ENCODE results near the gene ACSL5. TPM values are rescaled to one million over a fixed set of nuclear protein-coding genes. Genes with fewer than 3 reads are reported as not detected.

Gene ACSL5
- total and polyA plus RNA-seq, 2 experiments from 2014 or later = not detected

DNA sequence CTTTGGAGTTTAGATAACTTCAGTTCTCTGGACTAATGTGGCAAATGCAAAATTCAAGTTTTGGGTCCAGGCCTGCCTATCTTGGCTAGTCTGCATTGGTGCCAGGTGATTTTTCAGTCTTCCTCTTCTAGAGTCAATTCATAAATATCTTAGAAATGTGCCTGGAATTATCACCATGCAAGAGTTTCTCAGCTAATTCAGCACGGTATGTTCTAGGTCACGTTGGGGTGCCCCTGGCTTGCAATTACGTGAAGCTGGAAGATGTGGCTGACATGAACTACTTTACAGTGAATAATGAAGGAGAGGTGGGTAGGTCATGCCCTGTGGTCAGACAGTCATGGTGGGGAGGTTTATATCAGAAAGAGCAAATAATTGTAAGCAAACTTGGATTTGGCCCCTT lies 47.8 kb downstream of the ACSL5 start:
- Mint-ChIP-seq H3K27me3 (ENCODE audit: insufficient read depth, low read depth, poor library complexity) (peaks cover 2% of the 10 kb centered on the region), H3K4me3 (no peak overlapping the region), H3K36me3 (ENCODE audit: low read depth) (no peaks in the 10 kb centered on the region), H3K9me3 (no peaks in the 10 kb centered on the region), H3K27ac (no peak overlapping the region), H3K4me1 (no peaks in the 10 kb centered on the region)
- no peak overlapping the region for H3K27ac ChIP-seq (ENCODE audit: low read depth)
- H3K27me3 ChIP-seq (ENCODE audit: insufficient read depth) = no peaks in the 10 kb centered on the region
- H3K4me1 ChIP-seq (ENCODE audit: insufficient read depth) = no peaks in the 10 kb centered on the region
- H3K79me2 ChIP-seq (replicated peaks; ENCODE audit: insufficient read depth) = no peaks in the 10 kb centered on the region
- TF ChIP-seq JUNB (IDR thresholded peaks at IDR 0.05; ENCODE audit: unreplicated experiment) = no peak
- no peak for TF ChIP-seq REST (IDR thresholded peaks at IDR 0.05; ENCODE audit: unreplicated experiment)
- TF ChIP-seq STAT1 (IDR thresholded peaks at IDR 0.05; ENCODE audit: unreplicated experiment) = no peak
- TF ChIP-seq NANOG (IDR thresholded peaks at IDR 0.05; ENCODE audit: borderline replicate concordance) = no peak
- TF ChIP-seq EZH2phosphoT487 (IDR thresholded peaks at IDR 0.05; ENCODE audit: unreplicated experiment) = no peak
- TF ChIP-seq CREB1 (CRISPR knock-in tag; IDR thresholded peaks at IDR 0.05; ENCODE audit: low read depth) = no peak
- no peak for TF ChIP-seq EZH2 (IDR thresholded peaks at IDR 0.05; ENCODE audit: low read depth, unreplicated experiment)
- TF ChIP-seq, protein P1, sequence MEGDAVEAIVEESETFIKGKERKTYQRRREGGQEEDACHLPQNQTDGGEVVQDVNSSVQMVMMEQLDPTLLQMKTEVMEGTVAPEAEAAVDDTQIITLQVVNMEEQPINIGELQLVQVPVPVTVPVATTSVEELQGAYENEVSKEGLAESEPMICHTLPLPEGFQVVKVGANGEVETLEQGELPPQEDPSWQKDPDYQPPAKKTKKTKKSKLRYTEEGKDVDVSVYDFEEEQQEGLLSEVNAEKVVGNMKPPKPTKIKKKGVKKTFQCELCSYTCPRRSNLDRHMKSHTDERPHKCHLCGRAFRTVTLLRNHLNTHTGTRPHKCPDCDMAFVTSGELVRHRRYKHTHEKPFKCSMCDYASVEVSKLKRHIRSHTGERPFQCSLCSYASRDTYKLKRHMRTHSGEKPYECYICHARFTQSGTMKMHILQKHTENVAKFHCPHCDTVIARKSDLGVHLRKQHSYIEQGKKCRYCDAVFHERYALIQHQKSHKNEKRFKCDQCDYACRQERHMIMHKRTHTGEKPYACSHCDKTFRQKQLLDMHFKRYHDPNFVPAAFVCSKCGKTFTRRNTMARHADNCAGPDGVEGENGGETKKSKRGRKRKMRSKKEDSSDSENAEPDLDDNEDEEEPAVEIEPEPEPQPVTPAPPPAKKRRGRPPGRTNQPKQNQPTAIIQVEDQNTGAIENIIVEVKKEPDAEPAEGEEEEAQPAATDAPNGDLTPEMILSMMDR (conservative IDR thresholded peaks at IDR 0.05; ENCODE audit: low read depth in 2 of 2) = no peak
- no peak for TF ChIP-seq ZNF331 (CRISPR knock-in tag; IDR thresholded peaks at IDR 0.05; ENCODE audit: low read depth)
- no peak for TF ChIP-seq ETS1 (IDR thresholded peaks at IDR 0.05)
- TF ChIP-seq ZNF114 (CRISPR knock-in tag; IDR thresholded peaks at IDR 0.05) = no peak
- no peak for TF ChIP-seq POLR2AphosphoS5 (IDR thresholded peaks at IDR 0.05; ENCODE audit: low read depth)
- no peak overlapping the region for H2AFZ ChIP-seq
- no peaks in the 10 kb centered on the region for H4K20me1 ChIP-seq (replicated peaks; ENCODE audit: insufficient read depth)
- no peaks in the 10 kb centered on the region for H3K9me2 ChIP-seq (ENCODE audit: insufficient read depth)
- ATAC-seq = no peak
- no peak overlapping the region for H3K4me2 ChIP-seq
- H3K4me3 ChIP-seq = no peak overlapping the region
- no peak for DNase-seq (ENCODE audit: low spot score)
- H3F3A ChIP-seq (replicated peaks; ENCODE audit: low read depth) = no peaks in the 10 kb centered on the region
- no peaks in the 10 kb centered on the region for H3K36me3 ChIP-seq (ENCODE audit: insufficient read depth)

Data from GM23338 (cell line).